CD4-positive, alpha-beta T cell treated with Interleukin-21 for 1 hour (primary cell): Measurements from ENCODE around the gene ARHGEF16.
A peak's percentile ranks its signal among the peaks of the same experiment; 100 is the strongest.

Source experiments
- DNase-seq: peaks from one replicate; pipeline ENCODE4 v3.0.0-alpha.2; 2020

ARHGEF16 gene

GRCh38 chr1:3504151-3504821 lies 49.8 kb downstream of the ARHGEF16 start:
- DNase-seq: no peak

GRCh38 chr1:3504822-3505153 lies 50.3 kb downstream of the ARHGEF16 start:
- no peak for DNase-seq

GRCh38 chr1:3505161-3505560 lies 50.7 kb downstream of the ARHGEF16 start:
- DNase-seq: no peak

- DNase-seq: no peak
Observed at GRCh38 chr1:3506041-3506440, 51.6 kb downstream of the ARHGEF16 start.

- no peak for DNase-seq
Observed at GRCh38 chr1:3506943-3507342, 52.5 kb downstream of the ARHGEF16 start.

GRCh38 chr1:3507636-3508275 lies 53.3 kb downstream of the ARHGEF16 start:
- DNase-seq: no peak

- no peak for DNase-seq
Observed at GRCh38 chr1:3508757-3509415, 54.4 kb downstream of the ARHGEF16 start.

GRCh38 chr1:3509721-3510120 lies 55.3 kb downstream of the ARHGEF16 start:
- DNase-seq: no peak

- DNase-seq: no peak
Observed at GRCh38 chr1:3510136-3510955, 55.9 kb downstream of the ARHGEF16 start.

- DNase-seq: no peak
Observed at GRCh38 chr1:3510956-3511250, 56.4 kb downstream of the ARHGEF16 start.

- DNase-seq: no peak
Observed at GRCh38 chr1:3511306-3511705, 56.8 kb downstream of the ARHGEF16 start.

GRCh38 chr1:3511856-3512255 lies 57.4 kb downstream of the ARHGEF16 start:
- no peak for DNase-seq

- no peak for DNase-seq
Observed at GRCh38 chr1:3514404-3514803, 59.9 kb downstream of the ARHGEF16 start.

- no peak for DNase-seq
Observed at GRCh38 chr1:3515272-3515671, 60.8 kb downstream of the ARHGEF16 start.

GRCh38 chr1:3515774-3516480 lies 61.5 kb downstream of the ARHGEF16 start:
- peak; percentile 5 for DNase-seq

GRCh38 chr1:3516481-3516869 lies 62.0 kb downstream of the ARHGEF16 start:
- no peak for DNase-seq

- DNase-seq: no peak
Observed at GRCh38 chr1:3516911-3517675, 62.6 kb downstream of the ARHGEF16 start.

- DNase-seq: peak; percentile 27
Observed at GRCh38 chr1:3518256-3518655, 63.8 kb downstream of the ARHGEF16 start.

GRCh38 chr1:3518756-3519155 lies 64.3 kb downstream of the ARHGEF16 start:
- no peak for DNase-seq

GRCh38 chr1:3519301-3519885 lies 64.9 kb downstream of the ARHGEF16 start:
- DNase-seq: no peak

GRCh38 chr1:3520419-3521378 lies 66.2 kb downstream of the ARHGEF16 start:
- DNase-seq: no peak
